Measurements from ENCODE around the gene SRP19.
"Not testable (repeated sequence)": the region's sequence is repeated elsewhere in the genome, so short reads cannot be mapped to it uniquely, and the experiment has no call there.

The SRP19 gene

DNA sequence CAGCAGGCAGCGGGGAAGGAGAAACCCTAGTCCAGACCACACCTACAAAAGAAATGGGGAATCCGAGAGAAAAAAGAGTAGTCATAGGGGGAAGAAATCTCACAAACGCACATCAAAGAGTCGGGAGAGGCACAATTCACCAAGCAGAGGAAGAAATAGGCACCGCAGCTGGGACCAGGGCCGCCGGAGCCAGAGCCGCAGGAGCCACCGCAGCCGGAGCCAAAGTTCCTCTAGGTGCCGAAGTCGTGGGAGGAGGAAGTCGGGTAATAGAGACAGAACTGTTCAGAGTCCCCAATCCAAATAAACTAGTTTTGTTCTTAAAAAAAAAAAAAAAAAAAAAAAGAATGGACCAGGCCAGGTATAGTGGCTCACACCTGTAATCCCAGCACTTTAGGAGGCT lies 31.7 kb downstream of the SRP19 start:
- Mint-ChIP-seq H3K27me3 (no peaks in the 10 kb centered on the region), H3K9me3 (no peaks in the 10 kb centered on the region), H3K36me3 (peaks cover 16% of the 10 kb centered on the region)

DNA sequence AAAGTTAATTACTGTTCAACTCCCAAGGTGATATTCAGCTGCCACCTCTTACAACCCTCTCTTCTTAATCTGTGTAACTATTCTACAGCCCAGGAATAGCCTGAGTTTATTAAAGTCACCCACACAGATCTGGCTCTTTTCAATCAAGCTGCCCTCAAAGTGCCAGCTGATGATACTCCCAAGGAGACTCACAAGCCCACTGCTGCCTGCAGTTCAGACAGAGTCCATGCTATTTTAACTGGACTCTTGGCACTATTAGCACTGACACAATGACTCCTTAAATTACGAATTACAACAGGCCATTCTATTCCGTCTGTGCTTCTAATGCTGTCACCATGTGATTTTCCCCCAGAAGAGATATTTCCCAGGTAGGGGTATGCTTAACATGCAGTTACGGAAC lies 34.6 kb downstream of the SRP19 start:
- Mint-ChIP-seq H3K9me3 (no peaks in the 10 kb centered on the region), H3K27ac (no peak overlapping the region), H3K4me3 (no peak overlapping the region), H3K4me1 (peaks cover 9% of the 10 kb centered on the region), H3K36me3 (peaks cover 11% of the 10 kb centered on the region), H3K27me3 (no peaks in the 10 kb centered on the region)

More for the DNA sequence above, 31.7 kb downstream of the SRP19 start:
- H3K4me3 Mint-ChIP-seq, result no peak overlapping the region
- peaks cover 21% of the 10 kb centered on the region for H3K4me1 Mint-ChIP-seq
- no peak overlapping the region for H3K27ac Mint-ChIP-seq

DNA sequence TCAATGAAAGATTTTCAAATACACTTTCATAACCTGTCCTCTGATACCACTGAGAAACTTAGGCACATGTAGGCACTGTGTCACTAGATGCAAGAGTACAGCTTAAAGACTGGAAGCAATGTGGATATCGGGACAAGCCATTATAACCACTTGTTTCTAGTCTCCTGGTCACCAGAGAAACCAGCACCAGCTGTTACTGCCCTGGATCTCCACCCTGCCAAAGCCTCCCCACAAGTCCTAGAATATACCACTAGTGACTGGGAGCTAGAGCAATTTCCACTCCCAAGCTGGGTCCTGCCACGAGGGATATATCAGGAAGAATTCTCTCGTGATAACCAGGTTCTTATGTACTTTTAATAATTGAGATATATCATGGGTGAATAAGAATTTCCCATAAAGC lies 41.5 kb downstream of the SRP19 start:
- peaks cover 8% of the 10 kb centered on the region for H3K36me3 Mint-ChIP-seq
- H3K9me3 Mint-ChIP-seq, result no peaks in the 10 kb centered on the region
- no peak overlapping the region for H3K4me3 Mint-ChIP-seq
- peaks cover 18% of the 10 kb centered on the region for H3K4me1 Mint-ChIP-seq
- no peak overlapping the region for H3K27ac Mint-ChIP-seq
- no peaks in the 10 kb centered on the region for H3K27me3 Mint-ChIP-seq

DNA sequence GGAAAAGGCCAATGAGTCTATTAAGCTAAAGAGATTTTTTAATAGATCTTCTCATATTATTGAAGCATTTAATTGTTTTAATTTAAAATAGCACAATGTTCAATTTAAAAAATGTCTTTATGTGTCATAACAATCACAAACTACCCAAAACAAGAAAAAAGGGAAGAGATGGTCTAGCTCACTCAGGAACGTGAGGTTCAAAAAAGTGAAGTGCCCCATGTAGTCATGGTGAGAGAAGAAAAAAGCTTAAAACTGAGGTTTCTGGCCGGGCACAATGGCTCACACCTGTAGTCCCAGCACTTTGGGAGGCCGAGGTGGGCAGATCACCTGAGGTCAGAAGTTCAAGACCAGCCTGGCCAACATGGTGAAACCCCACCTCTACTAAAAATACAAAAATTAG lies 43.9 kb downstream of the SRP19 start:
- peaks cover 23% of the 10 kb centered on the region for H3K4me1 Mint-ChIP-seq
- H3K9me3 Mint-ChIP-seq, H3K4me3 Mint-ChIP-seq, H3K36me3 Mint-ChIP-seq, H3K27me3 Mint-ChIP-seq, H3K27ac Mint-ChIP-seq: not testable (repeated sequence)

DNA sequence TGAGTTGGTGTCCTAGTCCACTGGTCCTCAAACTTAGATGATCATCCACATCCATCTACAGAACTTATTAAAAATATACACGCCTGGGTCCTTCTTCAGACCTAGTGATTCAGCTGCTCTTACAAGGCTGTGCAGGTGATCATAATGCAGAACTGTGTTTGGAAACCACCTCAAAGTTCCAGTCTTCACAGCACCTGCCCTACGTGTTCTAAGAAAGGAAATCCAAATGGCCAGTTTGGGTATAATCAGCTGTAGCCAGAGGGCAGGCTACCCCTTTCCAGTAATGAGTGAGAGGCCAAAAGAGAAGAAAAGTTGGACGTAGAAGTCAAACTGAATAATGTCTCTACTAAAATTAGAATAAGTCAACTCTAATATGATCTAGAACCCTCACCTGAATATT lies 45.5 kb downstream of the SRP19 start:
- H3K4me3 Mint-ChIP-seq, result no peak overlapping the region
- peaks cover 29% of the 10 kb centered on the region for H3K4me1 Mint-ChIP-seq
- no peak overlapping the region for H3K27ac Mint-ChIP-seq
- H3K27me3 Mint-ChIP-seq, result no peaks in the 10 kb centered on the region
- H3K36me3 Mint-ChIP-seq, result peaks cover 9% of the 10 kb centered on the region
- H3K9me3 Mint-ChIP-seq, result no peaks in the 10 kb centered on the region

DNA sequence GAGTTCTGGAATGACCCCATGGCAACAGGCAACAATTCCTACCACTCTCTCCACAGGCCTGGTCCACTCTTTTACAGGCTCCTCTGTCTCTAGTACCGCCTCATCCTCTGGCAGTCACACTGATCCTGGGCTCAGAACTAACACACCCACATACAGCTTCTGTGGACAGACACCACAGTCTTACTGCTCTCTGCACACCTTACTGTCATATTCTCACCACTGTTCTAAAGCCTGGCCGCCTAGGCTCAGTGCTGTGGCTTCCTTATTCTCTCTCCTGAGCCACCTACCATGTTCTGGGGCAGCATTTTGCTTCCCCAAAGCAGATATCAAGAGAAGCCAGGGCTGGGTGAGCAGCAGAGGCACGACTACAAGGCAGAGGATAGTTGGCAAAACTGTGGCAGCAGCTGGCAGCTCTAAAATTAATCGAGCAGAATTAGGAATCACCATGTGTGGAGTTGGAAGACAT lies 46.1 kb downstream of the SRP19 start:
- Mint-ChIP-seq H3K27me3 (no peaks in the 10 kb centered on the region), H3K27ac (peak overlapping the region; percentile 71), H3K36me3 (peaks cover 9% of the 10 kb centered on the region), H3K9me3 (no peaks in the 10 kb centered on the region), H3K4me3 (no peak overlapping the region), H3K4me1 (peaks cover 34% of the 10 kb centered on the region)

DNA sequence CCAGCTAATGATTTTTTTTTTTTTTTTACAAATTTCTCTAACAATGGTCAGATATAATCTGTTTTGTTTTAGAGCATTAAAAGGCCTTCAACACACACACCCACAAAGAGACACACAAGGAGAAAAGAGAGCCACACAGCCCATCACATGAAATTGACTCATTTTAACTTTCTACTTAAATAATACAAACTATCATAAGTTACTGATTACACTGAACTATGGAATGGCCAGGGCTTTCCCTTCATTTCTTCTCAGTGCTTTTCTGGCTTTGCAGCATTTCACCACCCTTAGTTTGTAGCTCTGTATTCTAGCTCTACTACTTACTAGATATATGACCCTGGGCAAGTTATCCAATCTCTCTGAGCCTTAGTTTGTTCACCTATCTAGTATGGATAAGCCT lies 47.8 kb downstream of the SRP19 start:
- H3K4me1 Mint-ChIP-seq, result peaks cover 37% of the 10 kb centered on the region
- H3K27me3 Mint-ChIP-seq, result no peaks in the 10 kb centered on the region
- H3K4me3 Mint-ChIP-seq, result no peak overlapping the region
- no peaks in the 10 kb centered on the region for H3K9me3 Mint-ChIP-seq
- H3K36me3 Mint-ChIP-seq, result peaks cover 12% of the 10 kb centered on the region
- no peak overlapping the region for H3K27ac Mint-ChIP-seq

DNA sequence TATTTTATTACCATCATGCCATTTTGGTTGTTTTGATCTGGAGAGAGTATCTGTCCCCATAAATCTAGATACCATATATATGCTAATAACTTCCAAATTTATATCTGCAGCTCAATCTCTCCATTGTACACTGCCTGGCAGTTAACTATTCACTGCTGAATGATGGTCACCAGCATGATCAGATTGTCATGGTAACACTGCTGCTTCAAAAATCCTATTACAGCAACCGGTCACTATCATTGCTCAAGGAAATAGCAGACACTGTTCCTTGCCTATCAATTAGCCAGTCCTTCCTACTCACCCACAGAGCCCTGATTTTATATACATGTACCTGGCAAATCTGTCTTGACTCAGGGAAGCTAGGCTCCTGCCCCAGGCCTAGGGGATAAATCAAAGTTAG lies 49.4 kb downstream of the SRP19 start:
- no peaks in the 10 kb centered on the region for H3K9me3 Mint-ChIP-seq
- H3K36me3 Mint-ChIP-seq, result peaks cover 17% of the 10 kb centered on the region
- H3K4me3 Mint-ChIP-seq, result no peak overlapping the region
- H3K27ac Mint-ChIP-seq, result no peak overlapping the region
- no peaks in the 10 kb centered on the region for H3K27me3 Mint-ChIP-seq
- peaks cover 44% of the 10 kb centered on the region for H3K4me1 Mint-ChIP-seq

DNA sequence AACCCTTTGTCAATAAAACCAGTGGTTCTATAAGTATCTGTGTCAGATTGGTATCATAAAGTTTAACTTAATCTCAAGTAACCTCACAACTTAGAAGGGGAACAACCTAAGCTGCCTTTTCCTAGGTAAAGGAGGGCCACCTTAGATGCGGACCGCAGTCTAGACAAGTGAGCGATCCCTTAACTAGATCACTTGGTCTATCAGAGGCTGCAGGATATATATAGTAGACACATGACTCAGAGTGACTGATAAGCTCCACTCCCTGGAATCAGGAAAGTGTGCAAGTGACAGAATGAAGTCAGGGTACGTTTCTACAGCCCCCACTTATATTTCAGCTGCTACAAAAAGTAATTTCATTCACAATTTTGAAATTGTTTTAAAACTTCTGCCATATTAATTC lies 53.5 kb downstream of the SRP19 start:
- no peaks in the 10 kb centered on the region for H3K27me3 Mint-ChIP-seq
- H3K4me1 Mint-ChIP-seq, result peaks cover 73% of the 10 kb centered on the region
- H3K36me3 Mint-ChIP-seq, result peaks cover 19% of the 10 kb centered on the region
- H3K27ac Mint-ChIP-seq, result no peak overlapping the region
- H3K9me3 Mint-ChIP-seq, result no peaks in the 10 kb centered on the region
- H3K4me3 Mint-ChIP-seq, result no peak overlapping the region

DNA sequence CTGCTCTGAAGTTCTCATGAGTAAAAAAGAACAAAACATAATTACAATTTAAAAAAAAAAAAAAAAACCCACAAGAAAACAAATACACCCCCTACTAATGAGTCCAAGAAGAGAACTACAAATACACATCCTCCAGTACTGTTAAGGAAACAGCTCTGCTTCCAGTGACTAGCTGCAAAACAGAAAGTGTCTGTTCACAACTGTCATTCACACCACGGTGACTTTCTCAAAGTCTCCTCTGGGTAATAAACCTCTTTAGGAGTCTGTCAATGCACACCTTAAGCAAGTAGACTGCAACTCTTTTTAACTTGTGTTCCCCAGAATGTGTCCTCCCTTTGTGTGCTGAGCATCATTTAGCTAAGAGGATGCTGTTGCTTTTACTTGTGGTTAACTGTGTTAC lies 54.7 kb downstream of the SRP19 start:
- Mint-ChIP-seq H3K27me3 (no peaks in the 10 kb centered on the region), H3K4me3 (no peak overlapping the region)

DNA sequence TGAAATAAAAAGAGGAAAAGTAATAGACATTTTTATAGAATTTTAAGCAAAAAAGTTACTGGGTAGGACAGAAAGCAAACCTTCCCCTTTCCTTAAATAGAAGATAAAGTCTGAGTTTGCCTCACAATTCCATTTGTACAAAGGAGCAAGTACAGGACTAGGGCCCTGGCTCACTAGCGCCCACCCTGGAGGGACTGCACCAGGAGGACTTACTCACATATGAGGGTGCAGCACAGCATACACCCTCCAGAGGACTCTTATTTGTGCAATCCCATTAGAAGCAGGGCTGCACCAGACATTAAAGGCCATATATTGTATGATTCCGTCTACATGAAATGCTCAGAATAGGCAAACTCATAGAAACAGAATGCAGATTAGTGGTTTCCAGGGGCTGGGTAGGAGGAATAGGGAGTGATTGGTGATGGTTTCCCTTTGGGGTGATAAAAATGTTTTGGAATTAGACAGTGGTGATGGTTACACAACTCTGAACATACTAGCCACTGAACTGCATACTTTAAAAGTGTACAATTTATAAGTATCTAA lies 56.4 kb downstream of the SRP19 start:
- Mint-ChIP-seq H3K36me3 (peaks cover 15% of the 10 kb centered on the region), H3K27me3 (no peaks in the 10 kb centered on the region), H3K27ac (no peak overlapping the region), H3K4me3 (no peak overlapping the region), H3K9me3 (no peaks in the 10 kb centered on the region), H3K4me1 (peaks cover 80% of the 10 kb centered on the region)

More for the DNA sequence above, 54.7 kb downstream of the SRP19 start:
- Mint-ChIP-seq H3K4me1 (peaks cover 84% of the 10 kb centered on the region), H3K27ac (no peak overlapping the region), H3K9me3 (no peaks in the 10 kb centered on the region), H3K36me3 (peaks cover 17% of the 10 kb centered on the region)

DNA sequence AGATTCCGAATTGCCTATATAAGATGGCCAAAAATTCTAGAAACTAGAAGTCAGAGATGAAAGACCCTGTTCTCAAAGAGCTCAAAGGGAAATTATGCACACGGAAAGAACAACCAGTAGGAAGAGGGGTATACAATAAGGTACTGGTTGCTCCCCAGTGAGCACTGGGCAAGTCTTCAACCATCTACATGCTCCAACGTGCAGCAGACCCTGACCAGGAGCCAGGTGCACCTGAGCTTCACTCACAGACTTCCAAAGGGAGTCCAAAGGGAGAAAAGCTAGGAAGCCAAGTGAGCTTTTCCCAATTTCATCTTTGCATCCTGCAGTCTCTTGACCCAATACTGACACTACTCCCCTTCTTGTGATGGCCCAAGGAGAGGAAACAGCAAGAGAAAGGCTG lies 57.0 kb downstream of the SRP19 start:
- H3K9me3 Mint-ChIP-seq, result no peaks in the 10 kb centered on the region
- peak overlapping the region; percentile 47 for H3K4me3 Mint-ChIP-seq
- H3K4me1 Mint-ChIP-seq, result peaks cover 80% of the 10 kb centered on the region
- no peak overlapping the region for H3K27ac Mint-ChIP-seq
- H3K36me3 Mint-ChIP-seq, result peaks cover 12% of the 10 kb centered on the region
- H3K27me3 Mint-ChIP-seq, result no peaks in the 10 kb centered on the region

DNA sequence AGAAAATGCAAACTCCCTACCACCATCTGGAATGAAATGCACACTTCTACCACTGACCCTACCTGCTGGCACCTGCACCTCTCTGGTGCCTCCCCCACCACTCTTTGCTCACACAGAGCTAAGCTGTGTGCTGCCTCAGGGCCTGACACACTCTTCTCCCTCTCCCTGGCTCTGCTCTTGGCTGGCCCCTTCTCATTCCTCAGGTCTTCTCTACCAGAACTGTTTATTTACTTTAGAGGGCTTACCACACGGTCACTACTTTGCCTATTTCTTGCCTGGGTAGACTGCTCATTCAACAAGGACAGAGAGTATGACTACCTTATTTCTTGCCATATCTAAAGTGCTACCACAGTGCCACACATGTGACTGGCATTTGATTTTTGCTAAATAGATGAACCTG lies 57.6 kb downstream of the SRP19 start:
- H3K36me3 Mint-ChIP-seq, result peaks cover 11% of the 10 kb centered on the region
- H3K27me3 Mint-ChIP-seq, result no peaks in the 10 kb centered on the region
- no peak overlapping the region for H3K27ac Mint-ChIP-seq
- H3K4me3 Mint-ChIP-seq, result peak overlapping the region; percentile 15
- no peaks in the 10 kb centered on the region for H3K9me3 Mint-ChIP-seq
- H3K4me1 Mint-ChIP-seq, result peaks cover 81% of the 10 kb centered on the region
